HepG2 (cell line): ENCODE results near the gene VAV2. TPM values are rescaled to one million over a fixed set of nuclear protein-coding genes. Genes with fewer than 3 reads are reported as not detected.

Experiments used
- ATAC-seq: fragments of 200-7000 bp; cut with Tn5 transposase; 3 replicates; pipeline ENCODE4 v1.9.1; 2020; ENCODE audit warnings: mild to moderate bottlenecking, moderate library complexity
- BruUV-seq: library from RNA; stranded (reverse); fragments of 400-500 nt; replicated peaks from 2 replicates; lab custom pipeline; 2021; lab: Mats Ljungman, UMichigan
- CTCF ChIA-PET: fragments of 300-600 bp; formaldehyde crosslinking; extraction: SDS; loops from one replicate; lab custom pipeline; 2021; ENCODE audit warnings: low total read pairs, inconsistent platforms, low intra/inter-chr PET ratio; lab: Yijun Ruan, JAX
- POLR2A ChIA-PET: fragments of 350-600 bp; sonication (Branson Sonifier 250); formaldehyde crosslinking; loops from one replicate; lab custom pipeline; 2020; ENCODE audit warnings: antibody characterized with exemption, inconsistent platforms; lab: Yijun Ruan, JAX
- DNase-seq: peaks from one replicate; pipeline ENCODE4 v3.0.0-alpha.2; 2015; ENCODE audit warnings: low spot score
- FAIRE-seq: peaks from 3 replicates; lab custom pipeline; 2011; peaks lifted over from hg19 to GRCh38; lab: Jason Lieb, UNC
- H2AFZ ChIP-seq: one replicate; pipeline ENCODE4 v1.6.1; 2011; ENCODE audit warnings: low read length, inconsistent platforms
- H3K27ac ChIP-seq: fragments of 300-600 bp; 3 replicates; pipeline ENCODE4 v1.8.0; 2011; ENCODE audit warnings: mixed run types, mild to moderate bottlenecking, mixed read lengths, low read length, inconsistent platforms; ENCODE audit not compliant: insufficient read depth; ENCODE audit errors: extremely low read length
- H3K27me3 ChIP-seq, 2 experiments: fragments of 200-600 bp in 1 of 2; 2 replicates in 1 of 2; 3 replicates in 1 of 2; pipeline versions ENCODE4 v1.6.0 to v1.8.0; 2011; ENCODE audit warnings: low read length in 2 of 2, mild to moderate bottlenecking in 2 of 2, moderate library complexity in 2 of 2, inconsistent platforms in 1 of 2; ENCODE audit not compliant: insufficient read depth in 2 of 2, control insufficient read depth in 1 of 2
- H3K36me3 ChIP-seq, 2 experiments: fragments of 200-600 bp in 1 of 2; replicated peaks in 1 of 2; 2 replicates in 1 of 2; 3 replicates in 1 of 2; pipeline versions ENCODE4 v1.5.1 to v1.8.0; 2011; ENCODE audit warnings: low read length in 2 of 2, inconsistent platforms in 1 of 2; ENCODE audit not compliant: insufficient read depth in 2 of 2, control insufficient read depth in 1 of 2
- H3K4me1 ChIP-seq: 2 replicates; pipeline ENCODE4 v1.5.1; 2012; ENCODE audit warnings: low read length, inconsistent platforms; ENCODE audit not compliant: insufficient read depth
- H3K4me2 ChIP-seq: 2 replicates; pipeline ENCODE4 v1.6.0; 2011; ENCODE audit warnings: low read depth, low read length, inconsistent platforms
- H3K4me3 ChIP-seq, 3 experiments: fragments of 200-600 bp in 1 of 3; sonication (generic), shearing (Covaris generic) in 1 of 3; replicated peaks in 1 of 3; 2 replicates each; pipeline ENCODE4 v1.5.1; 2011 to 2016; ENCODE audit warnings: low read length in 3 of 3, inconsistent platforms in 2 of 3, low read depth in 2 of 3, mild to moderate bottlenecking in 2 of 3, control low read depth in 1 of 3, mixed read lengths in 1 of 3; ENCODE audit not compliant: insufficient read depth in 1 of 3
- H3K79me2 ChIP-seq: one replicate; pipeline ENCODE4 v1.6.1; 2011; ENCODE audit warnings: low read length, inconsistent platforms; ENCODE audit not compliant: insufficient read depth
- H3K9ac ChIP-seq: 2 replicates; pipeline ENCODE4 v1.6.0; 2011; ENCODE audit warnings: mild to moderate bottlenecking, low read depth, low read length, inconsistent platforms; ENCODE audit not compliant: insufficient read depth
- H3K9me3 ChIP-seq: 2 replicates; pipeline ENCODE4 v1.5.1; 2012; ENCODE audit warnings: mild to moderate bottlenecking, low read length
- H4K20me1 ChIP-seq: 2 replicates; pipeline ENCODE4 v1.6.0; 2011; ENCODE audit warnings: inconsistent platforms, mild to moderate bottlenecking, low read length, moderate library complexity; ENCODE audit not compliant: insufficient read depth
- AHR ChIP-seq: IDR thresholded peaks from 2 replicates; pipeline ENCODE4 v1.6.1; 2018; ENCODE audit warnings: missing genetic modification reagents, missing compliant biosample characterization
- CREB1 ChIP-seq, 2 experiments: fragments of 450-650 bp in 1 of 2; IDR thresholded peaks; 2 replicates each; pipeline ENCODE4 v1.6.1; 2016 to 2017; ENCODE audit warnings: control low read depth in 1 of 2, mild to moderate bottlenecking in 1 of 2, missing compliant biosample characterization in 1 of 2, missing genetic modification characterization in 1 of 2
- EP300 ChIP-seq, 3 experiments: sonication (generic) in 1 of 3; formaldehyde crosslinking in 1 of 3; IDR thresholded peaks; 2 replicates each; pipeline versions ENCODE4 v1.5.1 to v1.6.1; 2011 to 2020; ENCODE audit warnings: low read depth in 2 of 3, low read length in 2 of 3, borderline replicate concordance in 1 of 3, improper control_type of control experiment in 1 of 3, mild to moderate bottlenecking in 1 of 3, missing genetic modification reagents in 1 of 3, moderate library complexity in 1 of 3
- FOXJ3 ChIP-seq: sonication (generic); formaldehyde crosslinking; IDR thresholded peaks from 2 replicates; pipeline ENCODE4 v1.4.0; 2020; ENCODE audit warnings: missing genetic modification reagents, mild to moderate bottlenecking, borderline replicate concordance
- HDAC1 ChIP-seq: sonication (generic); formaldehyde crosslinking; IDR thresholded peaks from 2 replicates; pipeline ENCODE4 v1.5.1; 2020; ENCODE audit warnings: mild to moderate bottlenecking, missing genetic modification reagents
- NBN ChIP-seq: fragments of 450-650 bp; conservative IDR thresholded peaks from 2 replicates; pipeline ENCODE4 v1.6.1; 2017
- NR1H2 ChIP-seq: sonication (generic); formaldehyde crosslinking; IDR thresholded peaks from 2 replicates; pipeline ENCODE4 v1.8.1; 2022; ENCODE audit warnings: low read depth, missing genetic modification reagents, borderline replicate concordance
- POLR2A ChIP-seq, 2 experiments: IDR thresholded peaks; 2 replicates each; pipeline ENCODE4 v1.6.1; 2011; ENCODE audit warnings: low read depth in 2 of 2, low read length in 2 of 2, mild to moderate bottlenecking in 1 of 2, moderate library complexity in 1 of 2; ENCODE audit not compliant: insufficient read depth in 1 of 2
- SIX1 ChIP-seq: sonication (generic); formaldehyde crosslinking; IDR thresholded peaks from 2 replicates; pipeline ENCODE4 v1.4.0; 2020; ENCODE audit warnings: missing genetic modification reagents, borderline replicate concordance
- TCF7 ChIP-seq: sonication (generic); IDR thresholded peaks from 2 replicates; pipeline ENCODE4 v1.6.1; 2016; ENCODE audit warnings: antibody characterized with exemption, low read depth
- ZMYM3 ChIP-seq: sonication (generic); formaldehyde crosslinking; IDR thresholded peaks from 2 replicates; pipeline ENCODE4 v1.5.1; 2020; ENCODE audit warnings: mild to moderate bottlenecking, missing genetic modification reagents
- ZNF670 ChIP-seq: sonication (generic); formaldehyde crosslinking; IDR thresholded peaks from 2 replicates; pipeline ENCODE4 v1.8.0; 2022; ENCODE audit warnings: mild to moderate bottlenecking, missing genetic modification reagents, borderline replicate concordance
- WGBS: methylation state at CpG from one replicate; pipeline ENCODE4 v1.1.6; 2017; ENCODE audit warnings: low lambda C conversion rate; 5-methylcytosine and 5-hydroxymethylcytosine counted together
- in situ Hi-C: cut with HindIII; loops from 2 replicates; pipeline ENCODE4 v1.10.0; 2017; ENCODE audit warnings: low pct_unique_long_range_greater_than_20kb; ENCODE audit not compliant: extremely low pct_ligation_motif_present
- intact Hi-C: fragments of 100-400 bp; cut with micrococcal nuclease; formaldehyde crosslinking; loops from one replicate; pipeline ENCODE4 v1.10.0; 2022; ENCODE audit not compliant: unreplicated experiment
- polyA plus RNA-seq, 8 experiments: library from polyadenylated mRNA; depleted of rRNA in 3 of 8; stranded (reverse) in 7 of 8; unstranded in 1 of 8; fragments of >200 nt; fragmentation: Illumina TruSeq in 4 of 8; extraction: Trizol in 4 of 8; gene quantifications; 2 replicates each; pipeline versions ENCODE4 v1.2.1 to v1.2.3, GENCODE V29; 2011 to 2016; ENCODE audit warnings: low read depth in 4 of 8, missing spikeins in 1 of 8, mixed read lengths in 1 of 8; ENCODE audit not compliant: insufficient read depth in 1 of 8
- total RNA-seq, 5 experiments: library from RNA; depleted of rRNA; stranded (reverse); fragments of >200 nt; fragmentation: Illumina TruSeq; extraction: Trizol; gene quantifications; 2 replicates each; pipeline ENCODE4 v1.2.3, GENCODE V29; 2016; ENCODE audit warnings: low read depth in 1 of 5
- TF ChIP-seq, protein P1 (sequence below): sonication (generic); formaldehyde crosslinking; IDR thresholded peaks from 2 replicates; pipeline ENCODE4 v1.4.0; 2020; ENCODE audit warnings: missing genetic modification reagents
- TF ChIP-seq, protein P2 (sequence below), 2 experiments: fragments of 450-650 bp in 1 of 2; sonication (generic) in 1 of 2; formaldehyde crosslinking; IDR thresholded peaks; 2 replicates each; pipeline versions ENCODE4 v1.5.0 to v1.8.0; 2020 to 2022; ENCODE audit warnings: mild to moderate bottlenecking in 1 of 2, missing genetic modification reagents in 1 of 2
- TF ChIP-seq, protein P3 (sequence below): sonication (generic); formaldehyde crosslinking; conservative IDR thresholded peaks from 2 replicates; pipeline ENCODE4 v1.8.0; 2022; ENCODE audit warnings: low read depth, missing genetic modification reagents
- TF ChIP-seq, protein P4 (sequence below): sonication (generic); formaldehyde crosslinking; IDR thresholded peaks from 2 replicates; pipeline ENCODE4 v1.5.1; 2020; ENCODE audit warnings: missing genetic modification reagents, mild to moderate bottlenecking, borderline replicate concordance

Gene VAV2
- total and polyA plus RNA-seq, 2 of the 13 experiments (the other 11 are each of a cell fraction or from before 2014, with no cell fraction given): 22.5 to 22.9 TPM

DNA sequence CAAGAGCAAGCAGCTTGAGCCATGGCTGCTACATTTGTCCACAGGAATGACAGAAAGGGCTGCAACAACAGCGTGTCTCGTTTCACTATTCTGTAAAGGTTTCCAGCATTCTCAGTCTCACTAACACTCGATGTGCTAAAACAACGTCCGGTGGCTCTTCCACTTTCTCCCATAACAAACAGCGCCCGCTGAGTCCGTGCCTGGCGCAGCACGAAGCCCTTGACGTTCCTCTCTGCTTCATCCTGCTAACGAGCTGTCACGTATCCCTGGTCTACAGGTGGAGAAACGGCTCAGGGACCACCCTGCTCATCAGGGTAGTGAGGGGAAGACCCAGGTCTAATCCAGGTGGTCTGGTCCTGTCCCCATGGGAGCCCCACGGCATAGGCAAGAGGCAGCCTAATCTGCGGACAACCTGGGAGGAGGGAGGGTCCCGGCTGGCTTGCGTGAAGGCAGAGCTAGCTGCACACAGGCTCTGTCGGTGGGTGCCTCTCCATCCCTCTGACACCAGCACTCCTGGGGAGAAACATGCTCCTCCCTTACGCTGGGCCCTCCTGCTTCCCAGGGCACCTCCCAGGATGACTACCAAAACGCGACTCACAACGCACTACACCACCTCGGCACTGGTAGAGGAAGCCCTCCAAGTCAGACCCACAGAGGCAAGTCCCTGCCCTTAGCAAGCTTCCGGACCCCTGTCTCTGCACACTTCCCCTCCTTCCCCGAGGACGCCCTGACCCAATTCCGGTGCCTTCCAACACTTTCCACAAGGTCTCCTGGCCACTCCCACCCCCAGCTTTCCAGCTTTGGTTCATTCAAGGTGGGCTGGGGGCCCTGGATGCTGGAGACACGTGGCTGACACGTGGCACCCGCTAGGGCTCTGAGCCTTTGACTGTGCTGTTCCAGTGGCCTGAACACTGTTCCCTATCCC is 43.3 kb downstream of the VAV2 start:
- TF ChIP-seq ZMYM3 (CRISPR knock-in tag) (0 out of 2 replicates have a peak, but pooled peaks have one; percentile 19), TCF7 (no peak), EP300 (IDR thresholded peaks at IDR 0.05; ENCODE audit: low read depth in 2 of 2, low read length in 2 of 2) (no peak), EP300 (CRISPR knock-in tag; IDR thresholded peaks at IDR 0.05; ENCODE audit: borderline replicate concordance) (no peak), ZNF670 (CRISPR knock-in tag) (no peak), NR1H2 (CRISPR knock-in tag) (no peak), HDAC1 (CRISPR knock-in tag) (no peak), NBN (no peak), CREB1 (IDR thresholded peaks at IDR 0.05) (no peak), CREB1 (CRISPR knock-in tag; IDR thresholded peaks at IDR 0.05) (no peak), FOXJ3 (CRISPR knock-in tag) (0 out of 2 replicates have a peak, but pooled peaks have one; percentile 20), SIX1 (no peak), POLR2A (IDR thresholded peaks at IDR 0.05; ENCODE audit: insufficient read depth in 1 of 2, low read depth in 2 of 2, low read length in 2 of 2) (no peak), AHR (CRISPR knock-in tag) (no peak)
- TF ChIP-seq, protein P1, sequence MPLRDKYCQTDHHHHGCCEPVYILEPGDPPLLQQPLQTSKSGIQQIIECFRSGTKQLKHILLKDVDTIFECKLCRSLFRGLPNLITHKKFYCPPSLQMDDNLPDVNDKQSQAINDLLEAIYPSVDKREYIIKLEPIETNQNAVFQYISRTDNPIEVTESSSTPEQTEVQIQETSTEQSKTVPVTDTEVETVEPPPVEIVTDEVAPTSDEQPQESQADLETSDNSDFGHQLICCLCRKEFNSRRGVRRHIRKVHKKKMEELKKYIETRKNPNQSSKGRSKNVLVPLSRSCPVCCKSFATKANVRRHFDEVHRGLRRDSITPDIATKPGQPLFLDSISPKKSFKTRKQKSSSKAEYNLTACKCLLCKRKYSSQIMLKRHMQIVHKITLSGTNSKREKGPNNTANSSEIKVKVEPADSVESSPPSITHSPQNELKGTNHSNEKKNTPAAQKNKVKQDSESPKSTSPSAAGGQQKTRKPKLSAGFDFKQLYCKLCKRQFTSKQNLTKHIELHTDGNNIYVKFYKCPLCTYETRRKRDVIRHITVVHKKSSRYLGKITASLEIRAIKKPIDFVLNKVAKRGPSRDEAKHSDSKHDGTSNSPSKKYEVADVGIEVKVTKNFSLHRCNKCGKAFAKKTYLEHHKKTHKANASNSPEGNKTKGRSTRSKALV (CRISPR knock-in tag): no peak
- TF ChIP-seq, protein P2, sequence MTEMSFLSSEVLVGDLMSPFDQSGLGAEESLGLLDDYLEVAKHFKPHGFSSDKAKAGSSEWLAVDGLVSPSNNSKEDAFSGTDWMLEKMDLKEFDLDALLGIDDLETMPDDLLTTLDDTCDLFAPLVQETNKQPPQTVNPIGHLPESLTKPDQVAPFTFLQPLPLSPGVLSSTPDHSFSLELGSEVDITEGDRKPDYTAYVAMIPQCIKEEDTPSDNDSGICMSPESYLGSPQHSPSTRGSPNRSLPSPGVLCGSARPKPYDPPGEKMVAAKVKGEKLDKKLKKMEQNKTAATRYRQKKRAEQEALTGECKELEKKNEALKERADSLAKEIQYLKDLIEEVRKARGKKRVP (CRISPR knock-in tag; IDR thresholded peaks at IDR 0.05): no peak
- TF ChIP-seq, protein P3, sequence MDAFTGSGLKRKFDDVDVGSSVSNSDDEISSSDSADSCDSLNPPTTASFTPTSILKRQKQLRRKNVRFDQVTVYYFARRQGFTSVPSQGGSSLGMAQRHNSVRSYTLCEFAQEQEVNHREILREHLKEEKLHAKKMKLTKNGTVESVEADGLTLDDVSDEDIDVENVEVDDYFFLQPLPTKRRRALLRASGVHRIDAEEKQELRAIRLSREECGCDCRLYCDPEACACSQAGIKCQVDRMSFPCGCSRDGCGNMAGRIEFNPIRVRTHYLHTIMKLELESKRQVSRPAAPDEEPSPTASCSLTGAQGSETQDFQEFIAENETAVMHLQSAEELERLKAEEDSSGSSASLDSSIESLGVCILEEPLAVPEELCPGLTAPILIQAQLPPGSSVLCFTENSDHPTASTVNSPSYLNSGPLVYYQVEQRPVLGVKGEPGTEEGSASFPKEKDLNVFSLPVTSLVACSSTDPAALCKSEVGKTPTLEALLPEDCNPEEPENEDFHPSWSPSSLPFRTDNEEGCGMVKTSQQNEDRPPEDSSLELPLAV (CRISPR knock-in tag): no peak
- TF ChIP-seq, protein P4, sequence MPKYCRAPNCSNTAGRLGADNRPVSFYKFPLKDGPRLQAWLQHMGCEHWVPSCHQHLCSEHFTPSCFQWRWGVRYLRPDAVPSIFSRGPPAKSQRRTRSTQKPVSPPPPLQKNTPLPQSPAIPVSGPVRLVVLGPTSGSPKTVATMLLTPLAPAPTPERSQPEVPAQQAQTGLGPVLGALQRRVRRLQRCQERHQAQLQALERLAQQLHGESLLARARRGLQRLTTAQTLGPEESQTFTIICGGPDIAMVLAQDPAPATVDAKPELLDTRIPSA: no peak
- Histone ChIP-seq H3K36me3 (peaks cover 5 to 29% of the 10 kb centered on the region in 2 experiments; a peak in 3 of 5 replicates), H3K9ac (no peak overlapping the region), H3K79me2 (peaks cover 84% of the 10 kb centered on the region), H3K4me2 (no peak overlapping the region), H3K4me3 (no peak overlapping the region), H2AFZ (no peak overlapping the region), H3K4me1 (no peaks in the 10 kb centered on the region), H3K27me3 (no peaks in the 10 kb centered on the region), H3K27ac (no peak overlapping the region), H3K9me3 (no peaks in the 10 kb centered on the region), H4K20me1 (peaks cover 35% of the 10 kb centered on the region; the same call in 1 of the 2 replicates)
- DNase-seq (no peak), FAIRE-seq (no peak), ATAC-seq (no peak)
- 95% methylated on average over 30 of the region's 31 CpGs for WGBS
- ChIA-PET POLR2A (no interaction called here), CTCF (no interaction called here)
- in situ Hi-C loops (no loop called here), intact Hi-C loops (no loop called here)
- no TSS peak for BruUV-seq
